Spinal cord (tissue), 10 donors: ENCODE data around the gene INAFM1. TPM values are rescaled to one million over a fixed set of nuclear protein-coding genes. Genes with fewer than 3 reads are reported as not detected.

ENCODE experiments used
- DNase-seq, 6 donors: peaks; one replicate each; pipeline versions ENCODE4 v3.0.0 to v3.0.0-alpha.2; 2013 to 2015; ENCODE audit warnings: low spot score in 6 of 6, low read depth in 4 of 6
- H3K27ac ChIP-seq: one replicate; pipeline ENCODE4 v1.5.1; 2013; ENCODE audit warnings: low read depth, low read length, control low read depth
- H3K27me3 ChIP-seq: one replicate; pipeline ENCODE4 v1.6.1; 2013; ENCODE audit warnings: low read length; ENCODE audit not compliant: control insufficient read depth, insufficient read depth
- H3K36me3 ChIP-seq: one replicate; pipeline ENCODE4 v1.6.1; 2013; ENCODE audit warnings: low read length; ENCODE audit not compliant: control insufficient read depth, insufficient read depth
- H3K4me1 ChIP-seq: one replicate; pipeline ENCODE4 v1.6.1; 2013; ENCODE audit warnings: low read length; ENCODE audit not compliant: control insufficient read depth, insufficient read depth
- H3K4me3 ChIP-seq: one replicate; pipeline ENCODE4 v1.5.1; 2013; ENCODE audit warnings: low read depth, low read length, control low read depth
- H3K9me3 ChIP-seq: one replicate; pipeline ENCODE4 v1.6.1; 2013; ENCODE audit warnings: low read length; ENCODE audit not compliant: control insufficient read depth, insufficient read depth
- WGBS: methylation state at CpG from one replicate; pipeline ENCODE4 v1.1.5; 2013; ENCODE audit warnings: missing lambda C conversion rate; ENCODE audit not compliant: insufficient coverage; 5-methylcytosine and 5-hydroxymethylcytosine counted together
- polyA plus RNA-seq, 2 donors: library from polyadenylated mRNA; unstranded; fragments of 120-200 nt; gene quantifications; one replicate each; pipeline ENCODE4 v1.2.1, GENCODE V29; 2013; ENCODE audit not compliant: insufficient read length in 2 of 2
- small RNA-seq: library from RNA; depleted of rRNA; stranded (forward); fragments of <200 nt; gene quantifications from one replicate; pipeline ENCODE3, GENCODE V24; 2014; ENCODE audit warnings: low replicate concordance
- total RNA-seq, 2 donors: library from RNA; depleted of rRNA in 1 of 2; stranded (reverse); fragments of 120-200 nt in 1 of 2; fragments of >200 nt in 1 of 2; gene quantifications; one replicate each; pipeline versions ENCODE4 v1.2.3 to v1.2.4, GENCODE V29; 2013 to 2014
- donor health status: healthy.

INAFM1 gene
- total and polyA plus RNA-seq, 4 donors: 1.6 to 29.2 (median 16.3) TPM

DNA sequence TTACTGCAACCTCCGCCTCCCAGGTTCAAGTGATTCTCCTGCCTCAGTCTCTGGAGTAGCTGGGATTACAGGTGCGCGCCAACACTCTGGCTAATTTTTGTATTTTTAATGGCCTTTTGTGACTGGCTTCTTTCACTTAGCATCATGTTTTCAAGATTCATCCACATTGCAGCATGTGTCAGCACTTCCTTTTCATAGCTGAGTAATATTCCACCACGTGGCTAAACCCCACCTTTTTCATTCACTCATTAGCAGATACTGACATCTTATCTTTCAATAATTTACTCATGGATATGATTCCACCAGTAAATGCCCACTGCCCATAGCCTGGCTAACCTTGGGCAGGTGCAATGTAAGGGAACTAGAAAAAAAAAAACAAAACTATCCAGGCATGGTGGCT, 41.8 kb downstream of the INAFM1 start:
- H3K4me3 ChIP-seq: no peak overlapping the region
- no peaks in the 10 kb centered on the region for H3K36me3 ChIP-seq
- no peaks in the 10 kb centered on the region for H3K27me3 ChIP-seq
- DNase-seq: no peak
- H3K4me1 ChIP-seq: no peaks in the 10 kb centered on the region
- no peaks in the 10 kb centered on the region for H3K9me3 ChIP-seq
- 90% methylated on average over 2 of the region's 4 CpGs for WGBS
- H3K27ac ChIP-seq: no peak overlapping the region

DNA sequence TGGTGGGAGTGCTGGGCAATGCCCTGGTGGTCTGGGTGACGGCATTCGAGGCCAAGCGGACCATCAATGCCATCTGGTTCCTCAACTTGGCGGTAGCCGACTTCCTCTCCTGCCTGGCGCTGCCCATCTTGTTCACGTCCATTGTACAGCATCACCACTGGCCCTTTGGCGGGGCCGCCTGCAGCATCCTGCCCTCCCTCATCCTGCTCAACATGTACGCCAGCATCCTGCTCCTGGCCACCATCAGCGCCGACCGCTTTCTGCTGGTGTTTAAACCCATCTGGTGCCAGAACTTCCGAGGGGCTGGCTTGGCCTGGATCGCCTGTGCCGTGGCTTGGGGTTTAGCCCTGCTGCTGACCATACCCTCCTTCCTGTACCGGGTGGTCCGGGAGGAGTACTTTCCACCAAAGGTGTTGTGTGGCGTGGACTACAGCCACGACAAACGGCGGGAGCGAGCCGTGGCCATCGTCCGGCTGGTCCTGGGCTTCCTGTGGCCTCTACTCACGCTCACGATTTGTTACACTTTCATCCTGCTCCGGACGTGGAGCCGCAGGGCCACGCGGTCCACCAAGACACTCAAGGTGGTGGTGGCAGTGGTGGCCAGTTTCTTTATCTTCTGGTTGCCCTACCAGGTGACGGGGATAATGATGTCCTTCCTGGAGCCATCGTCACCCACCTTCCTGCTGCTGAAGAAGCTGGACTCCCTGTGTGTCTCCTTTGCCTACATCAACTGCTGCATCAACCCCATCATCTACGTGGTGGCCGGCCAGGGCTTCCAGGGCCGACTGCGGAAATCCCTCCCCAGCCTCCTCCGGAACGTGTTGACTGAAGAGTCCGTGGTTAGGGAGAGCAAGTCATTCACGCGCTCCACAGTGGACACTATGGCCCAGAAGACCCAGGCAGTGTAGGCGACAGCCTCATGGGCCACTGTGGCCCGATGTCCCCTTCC, 45.5 kb downstream of the INAFM1 start:
- DNase-seq: no peak
- Histone ChIP-seq H3K27ac (no peak overlapping the region), H3K4me1 (no peaks in the 10 kb centered on the region), H3K36me3 (no peaks in the 10 kb centered on the region), H3K27me3 (no peaks in the 10 kb centered on the region), H3K9me3 (no peaks in the 10 kb centered on the region), H3K4me3 (no peak overlapping the region)
- WGBS: 92% methylated on average over 40 of the region's 46 CpGs

DNA sequence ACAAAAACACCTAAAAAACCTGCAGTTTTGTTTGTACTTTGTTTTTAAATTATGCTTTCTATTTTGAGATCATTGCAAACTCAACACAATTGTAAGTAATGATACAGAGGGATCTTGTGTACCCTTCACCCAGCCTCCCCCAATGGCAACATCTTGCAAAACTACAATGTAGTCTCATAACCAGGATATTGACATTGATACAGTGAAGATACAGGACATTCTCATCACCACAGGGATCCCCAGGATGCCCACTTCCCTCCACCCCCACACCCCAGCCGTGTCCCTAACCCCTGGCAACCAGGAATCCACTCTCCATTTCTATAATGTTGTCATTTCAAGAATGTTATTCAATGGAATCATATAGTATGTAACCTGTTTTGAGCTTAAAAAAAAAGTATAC, 46.9 kb downstream of the INAFM1 start:
- no peak for DNase-seq
- H3K27ac ChIP-seq: no peak overlapping the region
- H3K27me3 ChIP-seq: no peaks in the 10 kb centered on the region
- no peak overlapping the region for H3K4me3 ChIP-seq
- no peaks in the 10 kb centered on the region for H3K4me1 ChIP-seq
- H3K36me3 ChIP-seq: no peaks in the 10 kb centered on the region
- WGBS: no CpG with 5 or more reads among the region's 1 CpG
- H3K9me3 ChIP-seq: no peaks in the 10 kb centered on the region

DNA sequence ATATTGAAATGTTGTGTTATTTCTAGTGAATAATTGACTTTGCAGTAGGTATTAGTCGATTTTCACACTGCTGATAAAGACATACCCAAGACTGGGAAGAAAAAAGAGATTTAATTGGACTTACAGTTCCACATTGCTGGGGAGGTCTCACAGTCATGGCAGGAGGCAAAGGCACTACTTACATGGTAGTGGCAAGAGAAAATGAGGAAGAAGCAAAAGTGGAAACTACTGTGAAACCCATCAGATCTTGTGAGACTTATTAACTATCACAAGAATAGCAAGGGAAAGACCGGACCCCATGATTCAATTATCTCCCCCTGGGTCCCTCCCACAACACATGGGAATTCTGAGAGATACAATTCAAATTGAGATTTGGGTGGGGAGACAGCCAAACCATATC, 47.4 kb downstream of the INAFM1 start:
- H3K36me3 ChIP-seq: no peaks in the 10 kb centered on the region
- no peak for DNase-seq
- H3K9me3 ChIP-seq: no peaks in the 10 kb centered on the region
- no peaks in the 10 kb centered on the region for H3K27me3 ChIP-seq
- WGBS: 60% methylated on average over 1 of the region's 2 CpGs
- H3K27ac ChIP-seq: no peak overlapping the region
- H3K4me1 ChIP-seq: no peaks in the 10 kb centered on the region
- H3K4me3 ChIP-seq: no peak overlapping the region

DNA sequence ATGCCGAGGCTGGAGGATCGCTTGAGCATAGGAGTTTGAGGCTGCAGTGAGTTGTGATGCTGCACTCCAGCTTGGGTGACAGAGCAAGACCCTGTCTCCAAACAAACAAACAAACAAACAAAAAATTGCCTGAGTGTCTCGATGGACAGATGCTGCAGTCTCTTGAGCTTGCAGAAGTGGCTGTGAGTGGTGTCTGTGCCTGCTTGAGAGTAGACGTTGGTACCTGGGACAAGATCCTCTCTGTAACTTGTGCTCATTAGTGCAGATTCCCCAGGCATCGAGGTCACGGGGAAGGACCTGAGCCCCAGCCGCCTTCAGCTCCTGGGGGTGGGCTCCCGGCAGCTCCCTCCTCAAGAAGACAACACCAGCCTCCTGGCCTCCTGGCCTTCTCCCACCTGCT, 48.7 kb downstream of the INAFM1 start:
- Histone ChIP-seq H3K9me3 (no peaks in the 10 kb centered on the region), H3K4me3 (no peak overlapping the region), H3K36me3 (no peaks in the 10 kb centered on the region), H3K27ac (no peak overlapping the region), H3K27me3 (no peaks in the 10 kb centered on the region), H3K4me1 (no peaks in the 10 kb centered on the region)
- DNase-seq: no peak
- 74% methylated on average over 6 of the region's 8 CpGs for WGBS

DNA sequence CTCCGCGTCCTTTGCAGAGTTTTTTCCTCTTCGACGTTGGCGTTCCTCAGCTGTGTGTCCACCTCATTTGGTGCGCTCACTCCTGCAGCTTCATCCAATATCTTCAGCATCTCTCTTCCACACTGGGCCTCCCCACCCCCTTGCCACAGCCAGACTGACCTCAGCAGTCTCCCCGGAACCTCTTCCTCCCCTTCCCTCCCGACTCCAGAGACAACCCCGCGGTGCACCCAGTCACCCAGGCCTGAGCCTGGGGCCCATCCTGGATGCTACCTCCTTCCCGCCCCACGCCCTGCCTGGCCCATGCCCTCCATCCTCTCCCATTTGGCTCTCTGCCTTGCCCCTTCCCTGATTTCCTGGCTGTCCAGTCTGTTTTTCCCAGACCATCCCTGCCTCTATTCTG, 49.2 kb downstream of the INAFM1 start:
- DNase-seq: no peak
- Histone ChIP-seq H3K4me1 (no peaks in the 10 kb centered on the region), H3K27me3 (no peaks in the 10 kb centered on the region), H3K4me3 (no peak overlapping the region), H3K36me3 (no peaks in the 10 kb centered on the region), H3K9me3 (no peaks in the 10 kb centered on the region), H3K27ac (no peak overlapping the region)
- WGBS: 86% methylated on average over 12 of the region's 12 CpGs

DNA sequence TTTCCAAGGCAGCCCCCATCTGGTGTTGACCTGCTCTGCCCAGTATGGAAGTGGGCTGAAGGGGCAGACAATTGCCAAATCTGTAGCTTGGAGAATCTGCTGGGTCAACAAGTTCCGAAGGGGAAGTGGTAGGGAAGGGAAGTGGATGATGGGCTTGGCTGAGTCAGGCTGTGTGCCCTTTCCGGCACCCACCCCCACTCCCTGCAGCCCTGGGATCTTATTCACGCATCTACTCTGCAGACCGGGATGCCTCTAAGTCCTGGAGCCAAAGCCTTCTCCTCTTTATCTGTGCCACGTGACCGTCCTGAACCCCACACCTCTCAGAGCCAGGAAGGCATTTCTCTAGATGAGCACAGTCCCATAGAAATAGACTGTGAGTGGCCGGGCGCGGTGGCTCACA, 49.8 kb downstream of the INAFM1 start:
- Histone ChIP-seq H3K4me1 (no peaks in the 10 kb centered on the region), H3K27me3 (no peaks in the 10 kb centered on the region), H3K36me3 (no peaks in the 10 kb centered on the region), H3K4me3 (no peak overlapping the region), H3K9me3 (no peaks in the 10 kb centered on the region), H3K27ac (no peak overlapping the region)
- WGBS: 46% methylated on average over 5 of the region's 9 CpGs
- no peak for DNase-seq

Small RNAs within 50 kb of the gene (small RNA-seq; reads per million reads assigned to genes)
- gene MIR3190: not detected

Other genes with a start within 250 kb of the INAFM1 start
- 10 to 100 TPM in 1 of 2 donors, 1 to 10 TPM in 1; 9.5 to 33.1 TPM for gene TMEM160, start 226.3 kb upstream of the INAFM1 start, total RNA-seq
- gene TMEM160, start 226.3 kb upstream of the INAFM1 start, polyA plus RNA-seq: 10 to 100 TPM; 40.6 to 55.3 TPM
- gene ZC3H4, start 161.1 kb upstream of the INAFM1 start, total RNA-seq: 10 to 100 TPM in 1 of 2 donors, 1 to 10 TPM in 1; 9.5 to 15.8 TPM
- gene ZC3H4, start 161.1 kb upstream of the INAFM1 start, polyA plus RNA-seq: 10 to 100 TPM; 32.9 to 35.2 TPM
- 10 to 100 TPM; 89.8 to 92.7 TPM for gene SAE1, start 144.1 kb upstream of the INAFM1 start, total RNA-seq
- gene SAE1, start 144.1 kb upstream of the INAFM1 start, polyA plus RNA-seq: 100 to 1,000 TPM; 118 to 121 TPM
- 1 to 10 TPM; 2.8 to 5.3 TPM for gene BBC3, start 43.7 kb upstream of the INAFM1 start, total RNA-seq
- gene BBC3, start 43.7 kb upstream of the INAFM1 start, polyA plus RNA-seq: 10 to 100 TPM; 13.3 to 15.2 TPM
- 1 to 10 TPM; 4.3 to 9.7 TPM for gene CCDC9, start 18.4 kb upstream of the INAFM1 start, total RNA-seq
- 10 to 100 TPM; 20.4 to 25.3 TPM for gene CCDC9, start 18.4 kb upstream of the INAFM1 start, polyA plus RNA-seq
- gene C5AR1, start 35.0 kb downstream of the INAFM1 start, total RNA-seq: 1 to 10 TPM; 2.0 to 4.8 TPM
- 1 to 10 TPM; 3.0 to 3.5 TPM for gene C5AR1, start 35.0 kb downstream of the INAFM1 start, polyA plus RNA-seq
- gene C5AR2, start 57.3 kb downstream of the INAFM1 start, total RNA-seq: 1 to 10 TPM in 1 of 2 donors, under 1 TPM in 1; 0.99 to 1.8 TPM
- under 1 TPM; 0.49 to 0.51 TPM for gene C5AR2, start 57.3 kb downstream of the INAFM1 start, polyA plus RNA-seq
- 10 to 100 TPM in 1 of 2 donors, 1 to 10 TPM in 1; 7.1 to 11.1 TPM for gene DHX34, start 74.4 kb downstream of the INAFM1 start, total RNA-seq
- 10 to 100 TPM; 17.9 to 18.9 TPM for gene DHX34, start 74.4 kb downstream of the INAFM1 start, polyA plus RNA-seq
- 10 to 100 TPM; 35.4 to 48.1 TPM for gene MEIS3, start 144.6 kb downstream of the INAFM1 start, total RNA-seq
- 100 to 1,000 TPM; 115 to 117 TPM for gene MEIS3, start 144.6 kb downstream of the INAFM1 start, polyA plus RNA-seq
- 10 to 100 TPM in 1 of 2 donors, 1 to 10 TPM in 1; 3.2 to 22.9 TPM for gene SLC8A2, start 197.0 kb downstream of the INAFM1 start, total RNA-seq
- 10 to 100 TPM; 24.0 to 37.5 TPM for gene SLC8A2, start 197.0 kb downstream of the INAFM1 start, polyA plus RNA-seq
- 1 to 10 TPM; 7.1 to 9.8 TPM for gene KPTN, start 209.3 kb downstream of the INAFM1 start, total RNA-seq
- 10 to 100 TPM; 25.2 to 29.0 TPM for gene KPTN, start 209.3 kb downstream of the INAFM1 start, polyA plus RNA-seq
- gene NAPA, start 240.2 kb downstream of the INAFM1 start, total RNA-seq: 10 to 100 TPM; 60.6 to 69.6 TPM
- 100 to 1,000 TPM; 192 to 203 TPM for gene NAPA, start 240.2 kb downstream of the INAFM1 start, polyA plus RNA-seq